OCI-M1 (cell line): Measurements from ENCODE around the gene CPT1C.

Experiments used
- DNase-seq: peaks from one replicate; lab custom pipeline; 2025; lab: John Stamatoyannopoulos, UW

The CPT1C gene

DNA sequence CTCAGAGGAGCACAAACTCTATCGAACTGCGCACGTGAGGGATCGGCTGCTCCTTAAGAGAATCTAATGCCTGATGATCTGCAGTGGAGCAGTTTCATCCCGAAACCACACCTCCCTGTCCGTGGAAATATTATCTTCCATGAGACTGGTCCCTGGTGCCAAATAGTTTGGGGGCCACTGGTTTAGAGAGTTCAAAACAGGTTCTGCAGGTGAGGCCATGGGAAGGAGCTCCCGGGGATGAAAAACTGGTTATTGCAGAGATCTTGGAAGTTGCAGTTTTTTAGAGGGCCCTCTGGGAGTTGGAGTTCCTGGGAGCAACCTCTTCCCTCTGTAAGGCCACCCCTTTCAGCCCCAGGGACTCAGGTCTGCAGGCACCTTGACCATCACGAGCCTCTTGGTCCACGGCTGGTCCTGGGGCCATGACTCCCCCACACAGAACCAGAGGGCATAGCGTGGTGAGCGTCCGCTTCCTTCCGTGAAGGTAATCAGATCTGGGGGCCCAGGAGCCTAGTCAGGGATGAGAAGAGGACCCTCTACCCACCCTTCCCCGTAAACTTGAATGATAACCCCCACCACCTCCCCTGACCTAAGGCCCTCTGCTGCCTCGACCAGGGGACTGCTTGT, 30.5 kb upstream of the CPT1C start:
- DNase-seq, result no peak

DNA sequence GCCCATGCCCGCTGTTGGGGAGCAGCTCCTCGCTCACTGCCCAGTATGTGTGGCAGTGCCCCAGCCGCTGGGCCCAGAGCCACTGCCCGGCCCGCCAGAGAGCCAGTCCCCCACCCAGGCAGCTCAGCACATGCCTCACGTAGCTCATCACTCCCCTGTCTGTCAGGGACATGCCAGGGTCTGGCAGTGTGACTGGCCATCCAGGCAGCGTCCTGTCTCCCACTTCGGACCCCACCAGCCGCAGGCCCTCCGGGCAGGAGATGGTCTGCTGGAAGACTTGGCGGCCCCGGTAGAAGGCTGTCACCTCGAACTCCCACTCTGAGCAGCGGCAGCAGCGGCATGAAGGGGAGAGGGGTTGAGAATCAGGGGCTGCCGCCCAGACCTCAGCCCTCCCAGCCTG, 28.9 kb upstream of the CPT1C start:
- no peak for DNase-seq

DNA sequence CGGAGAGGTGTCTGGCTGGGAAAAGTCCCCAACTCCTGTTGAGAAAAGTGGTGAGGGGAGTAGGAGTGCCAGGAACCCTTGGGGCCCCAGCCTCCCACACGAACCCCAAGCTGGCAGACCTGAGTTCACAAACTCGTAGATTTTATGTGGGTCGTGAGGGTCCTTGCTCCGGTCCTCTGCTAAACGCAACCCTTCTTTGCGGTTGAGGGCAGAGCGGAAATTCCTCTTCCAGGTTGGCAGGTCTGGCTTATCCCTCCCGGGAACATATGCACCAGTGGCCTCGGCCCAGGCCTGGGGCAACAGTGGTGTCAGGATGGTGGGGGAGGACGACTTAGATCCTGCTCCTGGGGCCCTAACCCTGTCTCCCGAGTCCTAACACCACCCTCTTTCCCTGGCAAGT, 27.7 kb upstream of the CPT1C start:
- no peak for DNase-seq

DNA sequence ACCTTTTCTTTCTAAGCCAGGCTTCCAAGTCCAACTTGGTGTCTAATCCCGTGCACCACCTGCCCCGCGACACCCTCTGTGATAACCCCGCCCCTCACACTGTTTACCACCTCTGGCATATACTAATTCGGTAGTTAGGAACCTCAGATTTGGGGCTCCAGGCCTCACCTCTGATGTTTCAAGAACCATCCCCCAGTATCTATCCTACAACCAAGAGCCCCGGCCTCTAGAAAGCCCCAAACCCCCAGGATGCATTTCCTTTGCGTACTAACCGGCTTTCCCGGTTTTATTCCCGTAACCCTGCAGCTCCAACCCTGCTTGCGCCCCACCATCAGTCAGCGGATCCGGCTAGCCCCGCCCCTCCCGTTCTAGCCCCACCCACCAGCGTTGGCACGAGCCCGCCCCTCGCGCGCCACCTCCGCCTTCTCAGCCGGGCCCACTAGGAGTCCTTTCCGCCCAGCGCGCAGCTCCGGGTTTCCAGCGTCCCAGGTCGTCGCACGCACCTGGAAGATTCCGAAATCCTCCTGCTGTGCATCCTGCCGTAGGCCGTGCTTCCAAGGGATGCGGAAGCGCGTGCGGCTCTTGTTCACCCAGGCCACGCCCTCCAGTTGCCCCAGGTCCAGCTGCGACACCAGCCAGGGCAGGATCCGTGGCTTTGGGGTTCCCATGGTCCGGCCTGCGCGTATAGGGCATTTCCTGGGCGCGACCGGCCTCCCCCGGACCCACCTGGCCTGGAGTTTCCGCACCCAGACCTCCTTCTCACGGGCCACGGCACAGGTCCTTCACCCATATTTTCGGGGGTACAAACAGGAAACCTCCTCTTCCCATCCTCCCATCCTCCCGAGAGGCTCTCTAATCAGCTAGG, 26.5 kb upstream of the CPT1C start:
- peak; percentile 88 for DNase-seq

DNA sequence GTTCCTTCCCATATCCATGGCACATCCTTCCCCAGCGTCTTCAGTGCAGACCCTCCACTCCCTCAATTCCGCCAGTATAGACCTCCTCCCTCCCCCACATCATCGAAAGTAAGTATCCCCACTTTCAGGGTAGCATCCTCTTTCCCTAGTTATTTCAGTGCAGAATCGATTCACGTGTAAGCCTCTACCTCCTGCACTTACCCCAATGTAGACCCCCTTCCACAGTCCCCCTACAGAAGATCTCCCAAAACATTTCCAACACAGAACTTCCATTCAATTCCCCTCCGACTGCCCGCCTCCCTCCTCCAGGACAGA, 25.9 kb upstream of the CPT1C start:
- DNase-seq, result no peak

DNA sequence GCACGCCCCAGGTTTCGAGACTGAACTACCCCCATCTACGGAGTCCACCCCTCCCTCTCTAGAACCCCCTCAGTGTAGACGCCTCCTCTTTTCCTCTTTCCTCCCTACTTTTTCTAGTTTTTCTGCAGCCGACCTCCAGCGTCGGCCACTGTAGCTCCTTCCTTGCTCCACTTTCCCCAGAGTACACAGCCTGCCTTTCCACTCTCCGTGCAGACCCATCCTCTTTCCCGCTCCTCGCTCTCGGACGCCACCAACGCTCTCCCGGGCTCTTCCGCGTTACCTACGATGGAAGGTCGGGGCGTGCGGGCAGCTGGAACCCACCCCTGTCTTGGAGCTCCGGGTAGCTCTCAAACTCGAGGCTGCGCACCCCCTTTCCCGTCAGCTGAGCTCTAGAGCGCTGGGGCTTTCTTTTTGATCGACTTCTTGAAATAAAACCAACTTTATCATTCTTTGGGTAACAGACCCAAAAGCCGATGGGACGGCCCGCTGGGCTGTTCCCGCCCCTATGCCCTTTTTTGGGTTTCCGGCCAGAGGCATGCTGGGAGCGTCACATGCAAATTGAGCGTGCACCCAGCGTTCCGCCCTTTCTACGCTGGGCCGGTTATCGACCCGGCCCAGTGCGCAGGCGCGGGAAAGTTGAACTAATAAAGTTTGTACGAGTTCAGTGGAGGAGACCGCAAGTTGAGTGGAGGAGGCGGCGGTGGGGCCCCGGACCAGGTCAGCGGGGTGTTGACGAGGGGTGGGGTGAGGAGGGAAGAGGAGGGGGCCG, 25.4 kb upstream of the CPT1C start, which contains the start of the genes BCL2L12 and IRF3:
BCL2L12 (plus strand) TSS at position 583 of the 769 bp plus-strand sequence. CDS start 760 bp downstream, outside the sequence.
IRF3 (minus strand) TSS at position 507 of the 769 bp plus-strand sequence. CDS start 1,019 bp downstream, outside the sequence.
- peak; percentile 99 for DNase-seq

DNA sequence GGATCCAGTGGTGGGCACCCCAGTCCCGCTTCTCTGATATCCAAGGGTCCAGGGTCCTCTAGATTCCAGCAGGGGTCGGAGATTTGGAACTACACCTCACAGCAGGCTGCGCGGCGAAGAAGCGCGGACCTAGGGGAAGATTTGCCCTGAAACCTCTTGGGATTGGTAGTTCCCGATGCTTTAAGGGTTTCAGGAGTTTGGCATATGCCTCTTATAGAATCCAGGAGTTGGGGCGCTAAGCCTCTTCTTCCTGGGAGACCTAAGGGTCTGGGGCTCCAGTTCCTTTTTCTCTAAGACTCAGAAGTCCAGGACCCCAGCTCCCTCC, 24.8 kb upstream of the CPT1C start:
- DNase-seq, result no peak

DNA sequence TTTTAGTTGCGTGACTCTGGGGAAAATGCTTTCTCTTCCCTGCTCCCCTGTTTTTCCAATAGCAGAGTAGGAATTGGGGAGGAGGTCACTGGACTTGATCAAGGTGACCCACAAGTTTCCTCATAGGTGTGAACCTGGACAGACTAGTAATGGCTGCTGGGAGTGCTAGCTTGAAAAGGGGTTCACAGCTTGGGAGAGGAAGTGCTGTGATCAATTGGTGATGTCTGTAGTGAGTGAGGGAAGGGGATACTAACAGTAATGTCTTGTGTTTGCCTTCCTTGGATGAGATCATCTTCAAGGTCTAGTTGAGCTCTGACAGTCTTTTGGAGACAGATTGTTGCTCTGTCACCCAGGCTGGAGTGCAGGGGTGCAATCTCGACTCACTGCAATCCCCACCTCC, 23.4 kb upstream of the CPT1C start:
- DNase-seq, result no peak

DNA sequence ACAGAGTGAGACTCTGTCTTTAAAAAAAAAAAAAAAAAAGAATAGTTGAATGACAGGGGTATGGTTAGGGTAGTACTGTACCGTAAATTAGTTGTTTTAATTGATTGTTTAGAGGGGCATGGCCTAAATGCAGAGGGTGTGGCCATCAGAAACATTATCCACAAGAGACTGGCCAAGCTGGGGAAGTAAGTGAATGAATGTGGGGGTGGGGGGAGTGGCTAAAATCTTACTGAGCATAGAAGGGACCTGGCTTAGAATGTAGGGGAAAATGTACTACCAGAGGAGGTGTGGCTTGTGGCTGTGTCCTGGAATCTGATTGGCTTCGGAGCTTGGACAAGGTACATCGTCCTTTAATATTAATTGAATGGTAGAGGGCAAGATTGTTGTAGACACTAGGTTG, 21.4 kb upstream of the CPT1C start:
- DNase-seq, result no peak

DNA sequence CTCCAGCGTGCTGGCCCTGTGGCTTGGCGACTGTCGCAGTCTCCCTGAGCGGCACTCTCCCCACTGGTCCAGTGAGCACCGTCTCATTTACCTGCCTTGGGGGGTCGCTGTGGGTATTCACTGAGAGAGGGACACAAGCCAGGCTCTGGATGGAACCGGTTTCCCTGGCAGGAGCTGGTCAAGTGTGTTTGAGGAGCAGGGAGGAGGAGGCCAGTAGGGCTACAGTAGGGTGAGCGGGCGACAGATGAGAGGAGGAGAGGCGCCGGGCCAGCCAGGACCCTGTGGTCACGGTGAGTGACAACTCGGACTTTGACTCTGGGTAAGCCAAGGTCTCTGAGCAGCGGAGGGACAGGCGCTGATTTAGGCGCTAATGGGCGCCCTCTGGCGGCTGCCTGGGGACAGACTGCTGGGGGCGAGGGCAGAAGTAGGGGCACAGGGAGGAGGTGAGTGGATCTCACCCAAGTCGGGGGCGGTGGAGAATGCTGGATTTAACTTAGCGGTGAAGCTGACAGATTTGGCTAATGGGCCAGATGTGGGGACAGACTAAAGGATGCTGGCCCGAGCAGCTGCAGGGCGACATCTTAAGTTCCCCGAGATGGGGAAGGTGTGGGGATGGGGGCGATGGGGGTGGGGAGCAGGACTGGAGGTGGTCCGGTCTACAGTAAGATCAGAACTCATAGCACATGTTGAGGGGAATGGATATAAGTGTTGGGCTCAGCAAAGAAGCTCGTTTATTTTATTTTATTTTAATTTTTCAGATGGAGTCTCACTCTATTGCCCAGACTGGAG, 18.6 kb upstream of the CPT1C start:
- peak; percentile 90 for DNase-seq

DNA sequence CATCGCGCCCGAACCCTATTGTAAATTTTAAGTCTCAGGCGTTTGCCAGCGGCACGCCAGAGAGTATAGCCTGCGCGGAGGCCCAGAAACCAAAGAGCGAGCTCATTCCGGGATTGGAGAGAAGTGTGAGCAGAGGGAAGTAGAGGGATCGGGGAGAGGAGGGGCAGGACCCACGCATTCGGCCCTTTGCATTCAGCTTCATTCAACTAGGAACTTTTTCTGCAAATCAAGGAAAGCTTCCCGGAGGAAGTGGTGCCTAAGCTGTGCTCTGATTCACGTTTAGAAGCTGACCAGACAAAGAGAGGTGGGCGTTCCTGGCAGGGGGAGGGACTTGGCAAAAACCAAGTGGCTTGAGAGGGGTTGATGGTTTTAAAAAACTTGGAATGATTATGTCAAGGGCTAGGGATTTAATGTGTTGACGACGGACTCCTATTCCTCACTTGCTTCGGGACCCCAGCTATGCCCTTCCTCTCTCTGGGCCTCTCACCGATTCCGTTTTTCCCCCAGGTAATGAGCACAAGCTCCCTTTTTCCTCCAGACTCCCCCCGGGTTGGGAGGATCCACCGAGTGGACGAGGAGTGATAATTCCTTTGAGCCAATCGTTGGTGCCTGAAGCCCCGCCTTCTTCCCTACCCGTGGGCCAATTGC, 14.7 kb upstream of the CPT1C start:
- peak; percentile 97 for DNase-seq

DNA sequence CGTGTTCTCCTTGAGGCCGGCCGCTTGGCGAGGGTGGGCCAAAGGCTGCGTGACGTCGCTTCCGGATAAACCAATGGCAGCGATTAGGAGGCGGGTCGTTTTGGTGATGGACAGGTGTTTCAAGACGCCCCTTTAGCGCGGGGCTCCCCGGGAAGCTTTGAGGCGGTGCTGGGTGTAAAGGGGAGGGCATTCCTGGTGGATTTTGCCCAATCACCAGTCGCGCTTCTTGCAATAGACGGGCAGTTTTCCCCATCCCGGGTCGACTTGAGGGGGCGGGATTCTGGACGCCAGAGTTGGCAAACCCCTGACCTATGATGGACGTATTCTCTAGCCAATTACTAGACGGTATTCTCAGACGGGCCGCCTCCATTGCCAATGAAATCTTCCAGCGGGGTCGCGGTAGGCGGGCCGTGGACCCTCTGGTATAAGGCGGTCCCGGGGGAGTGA, 14.1 kb upstream of the CPT1C start:
- peak; percentile 100 for DNase-seq

DNA sequence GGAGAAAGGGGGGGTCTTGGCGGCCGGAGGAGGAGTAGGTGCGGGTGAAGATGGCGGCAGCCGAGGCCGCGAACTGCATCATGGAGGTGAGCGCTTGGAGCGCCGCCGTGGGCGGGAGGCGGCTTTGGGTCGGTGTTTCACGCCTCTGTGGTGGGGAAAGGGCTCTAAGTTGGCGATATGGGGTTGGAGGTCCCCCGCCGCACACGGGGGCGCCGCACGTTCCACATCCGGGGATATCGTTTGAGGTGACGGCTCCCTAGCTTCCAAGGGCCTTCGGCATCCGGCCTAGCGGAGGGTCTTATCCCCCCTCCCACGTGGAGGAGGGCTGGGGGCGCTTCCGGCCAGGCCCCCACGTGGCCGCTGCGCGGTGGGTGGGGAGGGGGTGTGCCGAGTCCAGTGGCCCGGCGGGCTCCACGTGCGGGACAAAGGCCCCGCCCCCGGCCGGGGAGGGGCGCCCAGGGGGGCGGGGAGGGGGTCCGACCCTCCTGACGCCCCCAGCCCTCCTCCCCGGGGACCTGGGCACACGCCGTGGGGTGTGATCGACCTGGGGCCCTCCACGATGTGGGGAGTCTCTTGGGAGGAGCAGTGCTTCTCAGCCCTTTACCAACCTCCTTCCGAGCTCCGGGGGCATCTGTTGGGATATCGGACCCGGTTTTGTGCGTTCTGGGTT, 13.6 kb upstream of the CPT1C start, which contains the start of gene PRMT1:
PRMT1 (plus strand) TSS at position 41 of the 670 bp plus-strand sequence; CDS start at position 51, 10 bp downstream.
- peak; percentile 80 for DNase-seq

DNA sequence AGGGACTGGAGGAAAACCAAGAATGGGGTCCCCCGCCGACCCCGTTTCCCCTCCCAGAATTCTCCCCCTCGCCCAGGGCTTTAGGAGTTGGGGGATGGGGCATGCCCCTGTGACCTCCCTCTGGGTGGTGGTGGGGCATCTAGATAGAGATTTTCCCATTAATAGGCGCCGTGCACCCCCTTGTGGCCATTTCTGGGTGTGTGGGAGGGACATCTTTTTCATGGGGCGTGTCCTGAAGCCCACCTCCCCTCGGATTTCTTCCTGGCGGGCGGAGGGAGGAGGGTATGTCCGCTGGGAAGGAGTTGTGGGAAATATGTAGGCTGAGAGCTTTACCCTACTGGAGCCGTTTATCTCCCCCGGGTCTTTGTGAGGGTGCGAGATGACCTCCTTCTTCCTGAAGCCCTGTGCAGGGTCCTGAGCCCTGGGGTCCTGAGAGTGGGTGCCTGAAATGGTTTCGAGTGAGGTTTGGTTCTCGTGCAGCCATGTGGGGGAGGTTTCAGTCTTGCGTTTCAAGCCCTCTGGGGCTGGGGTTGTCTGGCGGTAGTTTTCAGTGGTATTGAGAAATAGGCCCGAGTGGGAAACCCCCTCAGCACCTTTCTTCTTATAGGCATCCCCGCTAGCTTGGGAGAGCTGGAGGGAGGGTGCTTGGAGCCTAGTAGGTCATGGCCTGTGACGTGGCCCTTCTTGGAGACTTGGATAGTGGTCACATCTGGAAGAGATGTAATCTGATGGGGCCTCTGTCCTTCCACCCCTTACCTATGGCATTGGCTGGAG, 12.8 kb upstream of the CPT1C start:
- DNase-seq, result peak; percentile 92

DNA sequence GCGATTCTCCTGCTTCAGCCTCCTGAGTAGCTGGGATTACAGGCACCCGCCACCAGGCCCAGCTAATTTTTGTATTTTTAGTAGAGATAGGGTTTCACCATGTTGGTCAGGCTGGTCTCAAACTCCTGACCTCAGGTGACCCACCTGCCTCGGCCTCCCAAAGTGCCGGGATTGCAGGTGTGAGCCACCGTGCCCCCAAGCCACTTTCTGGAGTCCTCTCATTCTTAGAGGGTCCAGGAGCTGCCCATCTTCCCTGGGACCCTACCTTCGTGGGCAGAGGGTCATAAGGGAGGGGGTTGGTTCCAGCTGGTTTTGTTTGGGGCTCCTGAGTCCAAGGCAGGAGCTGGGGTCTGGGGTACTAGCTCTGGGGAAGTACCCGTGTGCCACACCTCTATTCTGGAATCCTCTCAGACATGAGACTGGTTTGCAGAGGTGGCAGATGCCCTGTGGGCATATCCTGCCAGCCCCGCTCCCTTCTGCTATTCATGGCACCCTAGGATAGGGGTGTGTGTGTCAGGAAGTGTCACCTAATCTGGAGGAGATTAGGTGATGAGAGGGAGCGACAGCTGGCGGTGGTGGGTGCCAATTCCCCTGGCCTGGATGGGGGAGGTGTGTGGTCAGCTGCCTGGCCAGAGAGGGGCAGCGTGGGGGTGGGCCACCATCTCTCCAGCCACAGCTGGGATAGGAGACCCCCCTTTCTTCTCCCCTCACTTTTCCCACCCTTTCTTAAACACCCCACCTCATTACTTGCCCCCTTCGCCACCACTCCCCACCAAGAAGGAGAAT, 11.7 kb upstream of the CPT1C start:
- no peak for DNase-seq

DNA sequence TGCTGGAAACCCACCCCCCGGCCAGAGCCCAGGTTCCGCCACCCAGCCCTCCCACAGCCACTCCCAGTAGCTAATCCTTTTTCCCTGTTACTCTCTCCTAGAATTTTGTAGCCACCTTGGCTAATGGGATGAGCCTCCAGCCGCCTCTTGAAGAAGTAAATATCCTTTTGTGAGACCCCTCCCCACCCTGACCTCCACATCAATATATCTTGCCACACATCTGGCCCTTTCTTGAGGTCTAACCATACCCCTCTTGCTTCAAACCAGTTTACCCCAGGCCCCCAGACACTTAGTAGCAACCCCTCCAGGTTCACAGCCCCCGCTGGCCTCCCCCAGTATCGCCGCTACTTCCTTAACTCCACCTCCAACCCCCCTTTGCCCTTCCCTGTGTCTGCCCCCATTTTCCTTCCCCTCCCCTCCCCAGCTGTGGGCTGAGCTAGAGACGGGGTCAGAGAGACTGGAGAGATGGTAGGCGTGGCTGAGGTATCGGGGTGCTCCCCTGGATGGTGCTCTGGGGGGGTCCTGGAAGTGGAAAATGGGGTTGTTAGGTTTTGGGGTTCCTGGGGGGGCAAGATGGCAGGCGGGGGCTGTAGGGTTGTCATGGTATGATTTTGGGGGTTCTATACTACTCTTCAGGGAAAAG, 11.0 kb upstream of the CPT1C start:
- DNase-seq, result no peak

DNA sequence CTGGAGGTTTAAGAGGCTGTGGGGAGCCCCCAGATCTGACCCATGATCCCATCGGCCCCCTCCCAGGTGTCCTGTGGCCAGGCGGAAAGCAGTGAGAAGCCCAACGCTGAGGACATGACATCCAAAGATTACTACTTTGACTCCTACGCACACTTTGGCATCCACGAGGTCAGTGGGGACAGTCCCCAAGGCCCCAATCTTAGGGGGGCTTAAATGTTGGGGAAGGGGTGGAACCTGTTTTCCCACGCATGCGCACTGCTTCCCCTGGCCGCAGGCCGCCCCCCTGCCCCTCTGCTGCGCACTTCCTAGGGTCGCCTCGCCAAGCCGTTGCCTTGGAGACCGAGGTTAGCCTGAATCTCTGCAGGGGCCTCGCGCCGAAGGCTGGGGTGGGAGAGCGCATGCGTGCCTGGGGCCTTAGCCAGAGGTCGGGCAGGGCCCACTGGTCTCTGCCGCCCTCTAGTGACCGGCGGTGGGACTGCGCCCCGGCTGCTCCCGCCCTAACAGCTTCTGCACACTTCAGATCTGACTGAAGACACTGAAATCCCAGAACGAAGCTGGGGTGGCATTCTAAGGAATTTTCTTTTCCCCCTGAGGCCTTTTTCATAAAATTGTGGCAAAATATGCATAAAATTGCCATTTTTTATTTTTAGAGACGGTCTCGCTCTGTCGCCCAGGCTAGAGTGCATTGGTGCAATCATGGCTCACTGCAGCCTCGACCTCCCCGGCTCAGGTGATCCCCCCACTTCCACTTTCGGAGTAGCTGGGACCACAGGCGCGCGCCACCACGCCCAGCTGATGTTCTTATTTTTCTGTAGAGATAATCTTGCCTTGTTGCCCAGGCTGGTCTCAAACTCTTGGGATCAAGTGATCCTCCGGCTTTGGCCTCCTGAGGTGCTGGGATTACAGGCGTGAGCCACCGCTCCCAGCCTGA, 10.2 kb upstream of the CPT1C start:
- DNase-seq, result peak; percentile 97

DNA sequence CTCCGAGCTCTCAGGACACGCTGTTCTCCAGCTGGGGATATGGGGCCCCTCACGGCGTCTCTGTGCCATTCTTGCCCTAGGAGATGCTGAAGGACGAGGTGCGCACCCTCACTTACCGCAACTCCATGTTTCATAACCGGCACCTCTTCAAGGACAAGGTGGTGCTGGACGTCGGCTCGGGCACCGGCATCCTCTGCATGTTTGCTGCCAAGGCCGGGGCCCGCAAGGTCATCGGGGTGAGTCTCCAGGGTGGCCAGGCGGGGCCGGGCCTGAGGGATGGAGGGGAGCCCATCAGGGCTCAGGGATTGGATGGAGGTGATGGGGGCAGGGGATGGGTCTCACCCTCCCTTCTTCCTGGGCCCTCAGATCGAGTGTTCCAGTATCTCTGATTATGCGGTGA, 9.1 kb upstream of the CPT1C start:
- no peak for DNase-seq
